Gastroesophageal sphincter (tissue), 3 donors: ENCODE data around the gene KLHL41.
"Not testable (repeated sequence)": the region's sequence is repeated elsewhere in the genome, so short reads cannot be mapped to it uniquely, and the experiment has no call there.

Experiments used
- CTCF ChIP-seq, 4 experiments: fragments of 200-600 bp in 2 of 4; fragments of 450-650 bp in 2 of 4; sonication (generic) in 1 of 4; IDR thresholded peaks; one replicate each; pipeline ENCODE4 v1.5.1; 2017 to 2019; ENCODE audit warnings: antibody characterized with exemption in 4 of 4, mild to moderate bottlenecking in 2 of 4, moderate library complexity in 2 of 4
- EP300 ChIP-seq: sonication (generic); formaldehyde crosslinking; IDR thresholded peaks from one replicate; pipeline ENCODE4 v1.6.1; 2017; ENCODE audit warnings: antibody characterized with exemption, mild to moderate bottlenecking
- POLR2A ChIP-seq, 2 donors: fragments of 450-650 bp; IDR thresholded peaks; one replicate each; pipeline ENCODE4 v1.6.1; 2017; ENCODE audit warnings: antibody characterized with exemption in 2 of 2, mild to moderate bottlenecking in 2 of 2, moderate library complexity in 1 of 2
- POLR2AphosphoS5 ChIP-seq: sonication (generic); formaldehyde crosslinking; IDR thresholded peaks from one replicate; pipeline ENCODE4 v1.6.1; 2017; ENCODE audit warnings: antibody characterized with exemption

GRCh38 chr2:169575264-169575663 is 65.8 kb downstream of the KLHL41 start:
- TF ChIP-seq CTCF (IDR thresholded peaks at IDR 0.05); POLR2AphosphoS5; EP300; POLR2A (IDR thresholded peaks at IDR 0.05): not testable (repeated sequence)
